Activated T-helper 1 cell treated with anti-CD3 and anti-CD28 coated beads, Interleukin-12 subunit alpha, Interleukin-12 subunit beta, Interleukin-2, Interleukin-4 antibody, amounts not matched to agents 30 ng/mL and 10 ng/mL and 1 ng/mL, durations not matched to agents 14 hours and 24 hours and 36 hours (primary cell): ENCODE results near the gene NFIX. TPM values are rescaled to one million over a fixed set of nuclear protein-coding genes. Genes with fewer than 3 reads are reported as not detected.

ENCODE experiments used
- DNase-seq: peaks from one replicate; pipeline ENCODE4 v3.0.0; 2021; ENCODE audit warnings: low spot score
- H3K27ac Mint-ChIP-seq: one replicate; pipeline ENCODE4 v1.8.0; 2021; ENCODE audit warnings: mild to moderate bottlenecking, mixed read lengths
- H3K27me3 Mint-ChIP-seq: one replicate; pipeline ENCODE4 v1.8.0; 2022; ENCODE audit warnings: mild to moderate bottlenecking, moderate library complexity, mixed read lengths; ENCODE audit not compliant: insufficient read depth
- H3K36me3 Mint-ChIP-seq: one replicate; pipeline ENCODE4 v1.8.0; 2021; ENCODE audit warnings: low read depth, mixed read lengths
- H3K4me1 Mint-ChIP-seq: one replicate; pipeline ENCODE4 v1.8.0; 2021; ENCODE audit warnings: low read depth, mixed read lengths
- H3K4me3 Mint-ChIP-seq: one replicate; pipeline ENCODE4 v1.8.0; 2021; ENCODE audit warnings: mild to moderate bottlenecking, moderate library complexity, mixed read lengths
- H3K9me3 Mint-ChIP-seq: one replicate; pipeline ENCODE4 v1.8.0; 2021; ENCODE audit warnings: mixed read lengths
- intact Hi-C: fragments of 100-400 bp; cut with micrococcal nuclease; formaldehyde crosslinking; loops from one replicate; pipeline ENCODE4 v1.15.1; 2024
- total RNA-seq: library from RNA; stranded (reverse); gene quantifications from 2 replicates; pipeline ENCODE4 v1.2.3, GENCODE V29; 2022

NFIX gene
- total RNA-seq, 1 donor from 2014 or later: 8.0 TPM

GRCh38 chr19:13010038-13010991 lies 15.0 kb downstream of the NFIX start:
- peaks cover 53% of the 10 kb centered on the region for H3K27me3 Mint-ChIP-seq
- H3K9me3 Mint-ChIP-seq: no peaks in the 10 kb centered on the region
- no peak overlapping the region for H3K27ac Mint-ChIP-seq
- no peak for DNase-seq
- no peak overlapping the region for H3K4me3 Mint-ChIP-seq
- H3K36me3 Mint-ChIP-seq: no peaks in the 10 kb centered on the region
- intact Hi-C loops: loop anchor here (5.0 kb wide), 1 partner anchor 173 kb away; the partner anchor contains the start of gene MAST1
- H3K4me1 Mint-ChIP-seq: peaks cover 23% of the 10 kb centered on the region

GRCh38 chr19:13010992-13011652 lies 15.8 kb downstream of the NFIX start:
- Mint-ChIP-seq H3K4me1 (peaks cover 23% of the 10 kb centered on the region), H3K27ac (no peak overlapping the region), H3K9me3 (no peaks in the 10 kb centered on the region), H3K4me3 (no peak overlapping the region), H3K27me3 (peaks cover 59% of the 10 kb centered on the region), H3K36me3 (no peaks in the 10 kb centered on the region)
- intact Hi-C loops: loop anchor here (5.0 kb wide), 1 partner anchor 174 kb away; the partner anchor contains the start of gene MAST1
- DNase-seq: no peak

- intact Hi-C loops: loop anchor here (2.0 to 5.0 kb wide), 2 partner anchors 29 to 175 kb away; partner anchors contain the start of gene MAST1
- Mint-ChIP-seq H3K9me3 (no peaks in the 10 kb centered on the region), H3K27ac (no peak overlapping the region), H3K4me3 (no peak overlapping the region), H3K4me1 (peaks cover 23% of the 10 kb centered on the region), H3K27me3 (peaks cover 63% of the 10 kb centered on the region), H3K36me3 (no peaks in the 10 kb centered on the region)
- no peak for DNase-seq
Observed at GRCh38 chr19:13011653-13012389, 16.5 kb downstream of the NFIX start.

GRCh38 chr19:13012390-13012689 lies 17.1 kb downstream of the NFIX start:
- Mint-ChIP-seq H3K9me3 (no peaks in the 10 kb centered on the region), H3K27ac (no peak overlapping the region), H3K36me3 (no peaks in the 10 kb centered on the region), H3K27me3 (peaks cover 67% of the 10 kb centered on the region), H3K4me1 (peaks cover 23% of the 10 kb centered on the region), H3K4me3 (peak overlapping the region; percentile 79)
- intact Hi-C loops: loop anchor here (2.0 to 5.0 kb wide), 2 partner anchors 30 to 175 kb away; partner anchors contain the start of gene MAST1
- DNase-seq: no peak

- peak overlapping the region; percentile 79 for H3K4me3 Mint-ChIP-seq
Observed at GRCh38 chr19:13012690-13013608, 17.7 kb downstream of the NFIX start.

GRCh38 chr19:13013649-13014048 lies 18.4 kb downstream of the NFIX start:
- Mint-ChIP-seq H3K9me3 (no peaks in the 10 kb centered on the region), H3K4me3 (no peak overlapping the region), H3K27ac (peak overlapping the region; percentile 40), H3K27me3 (peaks cover 70% of the 10 kb centered on the region), H3K4me1 (peaks cover 23% of the 10 kb centered on the region), H3K36me3 (no peaks in the 10 kb centered on the region)
- DNase-seq: no peak
- intact Hi-C loops: loop anchor here (1.0 to 5.0 kb wide), 3 partner anchors 31 to 176 kb away; partner anchors contain the start of gene MAST1

More at GRCh38 chr19:13012690-13013608, 17.7 kb downstream of the NFIX start:
- H3K27ac Mint-ChIP-seq: peak overlapping the region; percentile 85
- no peaks in the 10 kb centered on the region for H3K9me3 Mint-ChIP-seq
- DNase-seq: no peak
- H3K27me3 Mint-ChIP-seq: peaks cover 72% of the 10 kb centered on the region
- H3K4me1 Mint-ChIP-seq: peaks cover 23% of the 10 kb centered on the region
- intact Hi-C loops: loop anchor here (1.0 to 5.0 kb wide), 3 partner anchors 30 to 176 kb away; partner anchors contain the start of gene MAST1
- no peaks in the 10 kb centered on the region for H3K36me3 Mint-ChIP-seq

GRCh38 chr19:13014101-13014920 lies 19.0 kb downstream of the NFIX start:
- no peaks in the 10 kb centered on the region for H3K36me3 Mint-ChIP-seq
- H3K27me3 Mint-ChIP-seq: peaks cover 63% of the 10 kb centered on the region
- DNase-seq: no peak
- intact Hi-C loops: loop anchor here (5.0 kb wide), 1 partner anchor 177 kb away; the partner anchor contains the start of gene MAST1
- peak overlapping the region; percentile 40 for H3K27ac Mint-ChIP-seq
- no peaks in the 10 kb centered on the region for H3K9me3 Mint-ChIP-seq
- peaks cover 23% of the 10 kb centered on the region for H3K4me1 Mint-ChIP-seq
- no peak overlapping the region for H3K4me3 Mint-ChIP-seq

GRCh38 chr19:13014921-13015280 lies 19.6 kb downstream of the NFIX start:
- Mint-ChIP-seq H3K4me1 (peaks cover 23% of the 10 kb centered on the region), H3K27me3 (peaks cover 63% of the 10 kb centered on the region), H3K9me3 (no peaks in the 10 kb centered on the region), H3K27ac (no peak overlapping the region), H3K36me3 (no peaks in the 10 kb centered on the region), H3K4me3 (no peak overlapping the region)
- intact Hi-C loops: loop anchor here (5.0 kb wide), 1 partner anchor 178 kb away; the partner anchor contains the start of gene MAST1
- no peak for DNase-seq

GRCh38 chr19:13015361-13016223 lies 20.3 kb downstream of the NFIX start:
- peaks cover 23% of the 10 kb centered on the region for H3K4me1 Mint-ChIP-seq
- peaks cover 65% of the 10 kb centered on the region for H3K27me3 Mint-ChIP-seq
- H3K27ac Mint-ChIP-seq: no peak overlapping the region
- H3K36me3 Mint-ChIP-seq: no peaks in the 10 kb centered on the region
- DNase-seq: no peak
- H3K4me3 Mint-ChIP-seq: no peak overlapping the region
- H3K9me3 Mint-ChIP-seq: no peaks in the 10 kb centered on the region
- intact Hi-C loops: no loop called here

- no peak overlapping the region for H3K27ac Mint-ChIP-seq
- DNase-seq: no peak
- H3K9me3 Mint-ChIP-seq: no peaks in the 10 kb centered on the region
- peaks cover 18% of the 10 kb centered on the region for H3K4me1 Mint-ChIP-seq
- H3K4me3 Mint-ChIP-seq: no peak overlapping the region
- H3K27me3 Mint-ChIP-seq: peaks cover 67% of the 10 kb centered on the region
- intact Hi-C loops: no loop called here
- no peaks in the 10 kb centered on the region for H3K36me3 Mint-ChIP-seq
Observed at GRCh38 chr19:13016245-13016627, 21.0 kb downstream of the NFIX start.
